GM12878 (cell line): ENCODE results near the gene GABBR2. TPM values are rescaled to one million over a fixed set of nuclear protein-coding genes. Genes with fewer than 3 reads are reported as not detected.

Experiments
- BHLHE40 ChIP-seq, 2 experiments: fragments of 450-650 bp in 1 of 2; IDR thresholded peaks; 2 replicates each; pipeline ENCODE4 v1.6.1; 2011 to 2017; ENCODE audit warnings: low read depth in 2 of 2, borderline replicate concordance in 1 of 2, improper control_type of control experiment in 1 of 2, low read length in 1 of 2, mild to moderate bottlenecking in 1 of 2
- CHD4 ChIP-seq: fragments of 200-600 bp; sonication (generic); IDR thresholded peaks from 2 replicates; pipeline ENCODE4 v1.6.1; 2016; ENCODE audit warnings: mild to moderate bottlenecking
- E4F1 ChIP-seq: fragments of 450-650 bp; IDR thresholded peaks from 2 replicates; pipeline ENCODE4 v1.6.1; 2018; ENCODE audit warnings: borderline replicate concordance, mild to moderate bottlenecking; ENCODE audit not compliant: partially characterized antibody
- HDAC6 ChIP-seq: fragments of 200-600 bp; sonication (generic); IDR thresholded peaks from one replicate; pipeline ENCODE4 v1.8.0; 2017; ENCODE audit warnings: antibody characterized with exemption; ENCODE audit not compliant: unreplicated experiment
- MEF2B ChIP-seq: fragments of 450-650 bp; IDR thresholded peaks from 2 replicates; pipeline ENCODE4 v1.6.1; 2018; ENCODE audit warnings: mild to moderate bottlenecking, moderate library complexity; ENCODE audit not compliant: partially characterized antibody, poor library complexity, severe bottlenecking
- POU2F2 ChIP-seq: IDR thresholded peaks from 3 replicates; pipeline ENCODE4 v1.6.1; 2011; ENCODE audit warnings: low read depth, mild to moderate bottlenecking, low read length, borderline replicate concordance
- TAF1 ChIP-seq: IDR thresholded peaks from 2 replicates; pipeline ENCODE4 v1.6.1; 2011; ENCODE audit warnings: mild to moderate bottlenecking, low read depth, low read length, borderline replicate concordance
- WRNIP1 ChIP-seq: IDR thresholded peaks from 2 replicates; pipeline ENCODE4 v1.6.1; 2011; ENCODE audit warnings: low read depth, low read length, improper control_type of control experiment, borderline replicate concordance
- ZBTB4 ChIP-seq: fragments of 450-650 bp; formaldehyde crosslinking; IDR thresholded peaks from 2 replicates; pipeline ENCODE4 v1.4.0; 2022; ENCODE audit warnings: mild to moderate bottlenecking, moderate library complexity
- polyA plus RNA-seq, 11 experiments: library from polyadenylated mRNA; depleted of rRNA in 4 of 11; unstranded in 6 of 11; stranded (reverse) in 5 of 11; fragments of >200 nt; fragmentation: Nextera tagmentation in 4 of 11; fragmentation: Illumina TruSeq in 1 of 11; extraction: Ambion mirVana in 4 of 11; extraction: Trizol in 1 of 11; gene quantifications; 1 replicate in 1 of 11; 2 replicates in 10 of 11; pipeline versions ENCODE4 v1.2.1 to v1.2.3, GENCODE V29; 2011 to 2016; ENCODE audit warnings: inconsistent platforms in 2 of 11, missing spikeins in 2 of 11, low read depth in 1 of 11
- total RNA-seq, 4 experiments: library from RNA; depleted of rRNA in 3 of 4; stranded (reverse); fragments of >200 nt in 3 of 4; fragmentation: Illumina TruSeq in 1 of 4; extraction: Trizol in 1 of 4; gene quantifications; 2 replicates each; pipeline versions ENCODE4 v1.2.1 to v1.2.3, GENCODE V29; 2013 to 2021
- TF ChIP-seq, protein P1 (sequence below): IDR thresholded peaks from 2 replicates; pipeline ENCODE4 v1.6.1; 2012; ENCODE audit warnings: improper control_type of control experiment, low read depth, low read length; ENCODE audit not compliant: insufficient replicate concordance
- TF ChIP-seq, protein P2 (sequence below): IDR thresholded peaks from 2 replicates; pipeline ENCODE4 v1.6.1; 2012; ENCODE audit warnings: mild to moderate bottlenecking, low read depth, low read length

GABBR2 gene
- total and polyA plus RNA-seq, 10 of the 15 experiments (the other 5 are each of a cell fraction or from before 2014, with no cell fraction given): 0.02 to 2.2 (median 0.06) TPM; not detected in 2

GRCh38 chr9:98339987-98340800, 368.5 kb downstream of the GABBR2 start (continued):
- TF ChIP-seq ZBTB4 (no peak), CHD4 (no peak), POU2F2 (no peak), TAF1 (no peak), HDAC6 (no peak), E4F1 (no peak), WRNIP1 (no peak), BHLHE40 (IDR thresholded peaks at IDR 0.05; ENCODE audit: borderline replicate concordance in 1 of 2, low read depth in 2 of 2, low read length in 1 of 2) (no peak), MEF2B (no peak)
- TF ChIP-seq, protein P1, sequence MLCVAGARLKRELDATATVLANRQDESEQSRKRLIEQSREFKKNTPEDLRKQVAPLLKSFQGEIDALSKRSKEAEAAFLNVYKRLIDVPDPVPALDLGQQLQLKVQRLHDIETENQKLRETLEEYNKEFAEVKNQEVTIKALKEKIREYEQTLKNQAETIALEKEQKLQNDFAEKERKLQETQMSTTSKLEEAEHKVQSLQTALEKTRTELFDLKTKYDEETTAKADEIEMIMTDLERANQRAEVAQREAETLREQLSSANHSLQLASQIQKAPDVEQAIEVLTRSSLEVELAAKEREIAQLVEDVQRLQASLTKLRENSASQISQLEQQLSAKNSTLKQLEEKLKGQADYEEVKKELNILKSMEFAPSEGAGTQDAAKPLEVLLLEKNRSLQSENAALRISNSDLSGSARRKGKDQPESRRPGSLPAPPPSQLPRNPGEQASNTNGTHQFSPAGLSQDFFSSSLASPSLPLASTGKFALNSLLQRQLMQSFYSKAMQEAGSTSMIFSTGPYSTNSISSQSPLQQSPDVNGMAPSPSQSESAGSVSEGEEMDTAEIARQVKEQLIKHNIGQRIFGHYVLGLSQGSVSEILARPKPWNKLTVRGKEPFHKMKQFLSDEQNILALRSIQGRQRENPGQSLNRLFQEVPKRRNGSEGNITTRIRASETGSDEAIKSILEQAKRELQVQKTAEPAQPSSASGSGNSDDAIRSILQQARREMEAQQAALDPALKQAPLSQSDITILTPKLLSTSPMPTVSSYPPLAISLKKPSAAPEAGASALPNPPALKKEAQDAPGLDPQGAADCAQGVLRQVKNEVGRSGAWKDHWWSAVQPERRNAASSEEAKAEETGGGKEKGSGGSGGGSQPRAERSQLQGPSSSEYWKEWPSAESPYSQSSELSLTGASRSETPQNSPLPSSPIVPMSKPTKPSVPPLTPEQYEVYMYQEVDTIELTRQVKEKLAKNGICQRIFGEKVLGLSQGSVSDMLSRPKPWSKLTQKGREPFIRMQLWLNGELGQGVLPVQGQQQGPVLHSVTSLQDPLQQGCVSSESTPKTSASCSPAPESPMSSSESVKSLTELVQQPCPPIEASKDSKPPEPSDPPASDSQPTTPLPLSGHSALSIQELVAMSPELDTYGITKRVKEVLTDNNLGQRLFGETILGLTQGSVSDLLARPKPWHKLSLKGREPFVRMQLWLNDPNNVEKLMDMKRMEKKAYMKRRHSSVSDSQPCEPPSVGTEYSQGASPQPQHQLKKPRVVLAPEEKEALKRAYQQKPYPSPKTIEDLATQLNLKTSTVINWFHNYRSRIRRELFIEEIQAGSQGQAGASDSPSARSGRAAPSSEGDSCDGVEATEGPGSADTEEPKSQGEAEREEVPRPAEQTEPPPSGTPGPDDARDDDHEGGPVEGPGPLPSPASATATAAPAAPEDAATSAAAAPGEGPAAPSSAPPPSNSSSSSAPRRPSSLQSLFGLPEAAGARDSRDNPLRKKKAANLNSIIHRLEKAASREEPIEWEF: no peak
- TF ChIP-seq, protein P2, sequence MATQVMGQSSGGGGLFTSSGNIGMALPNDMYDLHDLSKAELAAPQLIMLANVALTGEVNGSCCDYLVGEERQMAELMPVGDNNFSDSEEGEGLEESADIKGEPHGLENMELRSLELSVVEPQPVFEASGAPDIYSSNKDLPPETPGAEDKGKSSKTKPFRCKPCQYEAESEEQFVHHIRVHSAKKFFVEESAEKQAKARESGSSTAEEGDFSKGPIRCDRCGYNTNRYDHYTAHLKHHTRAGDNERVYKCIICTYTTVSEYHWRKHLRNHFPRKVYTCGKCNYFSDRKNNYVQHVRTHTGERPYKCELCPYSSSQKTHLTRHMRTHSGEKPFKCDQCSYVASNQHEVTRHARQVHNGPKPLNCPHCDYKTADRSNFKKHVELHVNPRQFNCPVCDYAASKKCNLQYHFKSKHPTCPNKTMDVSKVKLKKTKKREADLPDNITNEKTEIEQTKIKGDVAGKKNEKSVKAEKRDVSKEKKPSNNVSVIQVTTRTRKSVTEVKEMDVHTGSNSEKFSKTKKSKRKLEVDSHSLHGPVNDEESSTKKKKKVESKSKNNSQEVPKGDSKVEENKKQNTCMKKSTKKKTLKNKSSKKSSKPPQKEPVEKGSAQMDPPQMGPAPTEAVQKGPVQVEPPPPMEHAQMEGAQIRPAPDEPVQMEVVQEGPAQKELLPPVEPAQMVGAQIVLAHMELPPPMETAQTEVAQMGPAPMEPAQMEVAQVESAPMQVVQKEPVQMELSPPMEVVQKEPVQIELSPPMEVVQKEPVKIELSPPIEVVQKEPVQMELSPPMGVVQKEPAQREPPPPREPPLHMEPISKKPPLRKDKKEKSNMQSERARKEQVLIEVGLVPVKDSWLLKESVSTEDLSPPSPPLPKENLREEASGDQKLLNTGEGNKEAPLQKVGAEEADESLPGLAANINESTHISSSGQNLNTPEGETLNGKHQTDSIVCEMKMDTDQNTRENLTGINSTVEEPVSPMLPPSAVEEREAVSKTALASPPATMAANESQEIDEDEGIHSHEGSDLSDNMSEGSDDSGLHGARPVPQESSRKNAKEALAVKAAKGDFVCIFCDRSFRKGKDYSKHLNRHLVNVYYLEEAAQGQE: no peak
